Esophagus (tissue), 2 donors: Measurements from ENCODE around the gene LAPTM5. TPM values are rescaled to one million over a fixed set of nuclear protein-coding genes. Genes with fewer than 3 reads are reported as not detected.

ENCODE experiments used
- H3K27ac ChIP-seq, 2 donors: one replicate each; pipeline ENCODE4 v1.5.1; 2013; ENCODE audit warnings: low read depth in 2 of 2, mild to moderate bottlenecking in 2 of 2, inconsistent platforms in 1 of 2, low read length in 1 of 2, moderate library complexity in 1 of 2
- H3K27me3 ChIP-seq, 2 donors: one replicate each; pipeline ENCODE4 v1.6.1; 2013; ENCODE audit warnings: low read length in 2 of 2, control low read depth in 1 of 2, mild to moderate bottlenecking in 1 of 2; ENCODE audit not compliant: insufficient read depth in 2 of 2, control insufficient read depth in 1 of 2
- H3K36me3 ChIP-seq, 2 donors: one replicate each; pipeline ENCODE4 v1.6.1; 2013; ENCODE audit warnings: low read length in 1 of 2; ENCODE audit not compliant: control insufficient read depth in 2 of 2, insufficient read depth in 2 of 2
- H3K4me1 ChIP-seq, 2 donors: one replicate each; pipeline ENCODE4 v1.6.1; 2013; ENCODE audit warnings: low read length in 1 of 2; ENCODE audit not compliant: control insufficient read depth in 2 of 2, insufficient read depth in 2 of 2
- H3K4me3 ChIP-seq, 2 donors: one replicate each; pipeline ENCODE4 v1.5.1; 2013; ENCODE audit warnings: low read length in 2 of 2, mild to moderate bottlenecking in 2 of 2, low read depth in 1 of 2, moderate library complexity in 1 of 2
- H3K9me3 ChIP-seq, 2 donors: one replicate each; pipeline ENCODE4 v1.6.1; 2013; ENCODE audit warnings: mild to moderate bottlenecking in 2 of 2, low read depth in 1 of 2, low read length in 1 of 2, moderate library complexity in 1 of 2; ENCODE audit not compliant: control insufficient read depth in 2 of 2, insufficient read depth in 1 of 2
- WGBS, 2 donors: extraction: QIAGEN DNeasy Blood & Tissue Kit; methylation state at CpG; one replicate each; pipeline ENCODE4 v1.1.7; 2013; 5-methylcytosine and 5-hydroxymethylcytosine counted together
- polyA plus RNA-seq, 2 donors: library from polyadenylated mRNA; stranded (reverse); fragments of 200-250 nt; gene quantifications; one replicate each; pipeline ENCODE4 v1.2.3, GENCODE V29; 2013
- donor health status: healthy with polysubstance abuse.
- donor health status: Bipolar disorder and iron deficiency.

LAPTM5 gene
- polyA plus RNA-seq, 2 donors: 10.0 to 15.5 TPM

DNA sequence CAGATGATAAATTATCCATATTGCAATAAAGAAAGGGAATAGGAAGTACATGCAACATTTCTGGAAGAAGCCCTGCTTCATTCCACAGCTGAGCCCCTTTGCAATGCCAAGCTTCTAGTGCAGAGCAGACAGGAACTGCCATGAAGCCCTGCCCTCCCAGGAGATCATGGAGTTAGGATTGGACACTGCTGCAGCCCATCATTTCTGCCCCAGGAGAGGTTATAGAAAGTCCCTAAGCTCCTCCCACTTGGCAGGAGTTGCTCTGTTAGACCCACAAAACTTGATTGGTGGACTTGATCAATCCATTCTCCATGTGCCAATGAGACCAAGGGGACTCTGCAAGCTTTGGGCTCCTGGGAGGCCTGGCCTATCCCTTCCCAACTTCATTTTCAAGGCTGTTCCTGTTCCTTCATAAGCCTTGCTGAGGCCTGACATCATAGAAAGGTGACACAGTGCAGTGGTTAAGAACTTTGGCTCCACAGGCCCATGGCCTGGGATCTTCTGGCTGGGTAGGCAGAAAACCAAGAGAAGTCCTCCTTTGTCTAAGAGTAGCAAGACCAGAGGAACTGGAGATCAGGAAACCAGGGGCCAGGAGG is 1.3 kb upstream of the LAPTM5 start:
- Histone ChIP-seq H3K36me3 (no peaks in the 10 kb centered on the region), H3K27me3 (no peaks in the 10 kb centered on the region), H3K27ac (no peak overlapping the region), H3K9me3 (no peaks in the 10 kb centered on the region), H3K4me3 (no peak overlapping the region), H3K4me1 (no peaks in the 10 kb centered on the region)

DNA sequence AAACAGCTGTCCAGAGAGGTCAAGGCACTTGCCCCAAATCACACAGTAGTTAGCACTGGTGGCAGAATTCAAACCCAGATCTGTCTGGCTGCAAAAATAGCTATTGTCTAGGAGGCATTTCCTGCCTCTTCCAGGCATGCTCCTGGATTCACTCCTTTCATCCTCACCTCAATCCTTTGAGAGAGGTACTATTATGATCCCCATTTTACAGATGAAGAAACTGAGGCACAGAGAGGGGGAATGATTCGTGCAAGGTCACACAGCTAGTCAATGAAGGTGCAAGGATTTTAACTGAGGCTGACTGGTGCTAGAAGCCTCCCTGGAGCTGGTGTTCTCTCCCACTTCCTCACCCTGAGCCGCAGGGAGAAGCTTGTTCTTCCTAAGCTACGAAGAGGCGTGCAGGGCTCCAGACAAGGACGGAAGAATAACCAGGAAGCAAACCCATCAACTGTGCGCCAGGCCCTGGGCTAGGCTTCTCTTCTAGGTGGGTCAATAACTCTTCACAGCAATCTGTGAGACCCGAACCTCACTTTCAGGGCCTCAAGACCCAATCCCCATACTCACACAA is 631 bp upstream of the LAPTM5 start:
- no peaks in the 10 kb centered on the region for H3K36me3 ChIP-seq
- H3K4me1 ChIP-seq: no peaks in the 10 kb centered on the region
- WGBS, 2 donors: 82 to 88% methylated on average over 7 of the region's 7 CpGs
- H3K27ac ChIP-seq: peak overlapping the region in 1 of 2 donors; percentile 11
- H3K9me3 ChIP-seq: no peaks in the 10 kb centered on the region
- no peak overlapping the region for H3K4me3 ChIP-seq
- no peaks in the 10 kb centered on the region for H3K27me3 ChIP-seq

DNA sequence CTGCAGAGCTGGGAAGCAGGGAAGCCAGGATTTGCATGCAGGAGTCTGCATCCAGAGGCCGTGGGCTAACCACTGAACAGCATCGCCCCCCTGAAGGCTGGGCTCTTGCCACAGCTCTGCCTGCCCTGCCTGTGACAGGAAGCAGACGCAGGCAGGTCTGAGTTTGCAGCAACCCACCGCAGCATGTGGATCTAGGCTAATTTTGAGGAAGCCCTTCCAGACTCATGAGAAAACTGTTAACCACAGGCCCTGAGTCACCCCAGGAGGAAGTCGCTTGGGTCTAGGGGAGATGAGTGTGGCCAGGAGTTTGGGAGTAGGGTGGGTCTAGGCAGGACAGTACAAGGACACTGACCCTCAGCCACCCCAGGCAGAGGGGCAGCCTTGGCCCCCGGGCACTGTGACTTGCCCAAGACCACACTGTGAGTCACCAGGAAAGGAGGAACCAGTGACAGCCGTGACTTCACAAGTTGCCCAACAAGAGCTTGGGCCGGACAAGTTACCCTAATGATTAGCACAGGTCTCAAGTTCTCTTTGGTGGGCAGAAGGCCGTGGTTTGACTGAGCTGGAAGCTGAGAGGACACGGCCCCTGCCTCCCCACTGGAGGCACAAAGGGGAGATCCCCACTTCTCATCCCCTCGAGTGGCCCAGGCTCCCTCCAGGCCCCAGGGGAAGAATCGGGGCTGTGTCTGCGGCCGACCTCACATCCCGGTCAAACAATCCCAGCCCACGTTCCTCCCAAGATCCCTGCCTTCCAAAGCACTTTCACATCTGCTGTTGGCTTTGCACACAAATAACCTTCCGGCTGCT is 826 bp downstream of the LAPTM5 start:
- H3K9me3 ChIP-seq: no peaks in the 10 kb centered on the region
- H3K36me3 ChIP-seq: no peaks in the 10 kb centered on the region
- peak overlapping the region; percentile 25 to 30 for H3K4me3 ChIP-seq
- 51 to 66% methylated on average over 17 of the region's 17 CpGs for WGBS, 2 donors
- H3K27me3 ChIP-seq: no peaks in the 10 kb centered on the region
- H3K4me1 ChIP-seq: peaks cover 0 to 3% of the 10 kb centered on the region in 2 donors
- peak overlapping the region; percentile 50 to 54 for H3K27ac ChIP-seq

DNA sequence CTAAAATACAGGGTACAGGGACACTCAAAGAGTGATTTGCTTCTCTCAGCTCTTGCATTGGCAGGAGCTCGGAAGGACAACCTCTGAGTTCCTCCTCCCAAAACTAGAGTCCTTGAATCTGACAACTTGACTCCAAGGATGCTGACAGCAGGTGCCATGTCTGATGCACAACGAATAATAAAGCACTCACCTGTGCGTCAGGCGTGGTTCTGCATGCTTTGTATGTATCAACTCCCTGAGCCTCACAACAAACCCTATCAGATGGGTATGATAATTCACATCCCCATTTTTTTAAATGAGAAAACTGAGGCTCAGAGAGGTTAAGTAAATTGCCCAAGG is 1.4 kb downstream of the LAPTM5 start:
- H3K36me3 ChIP-seq: no peaks in the 10 kb centered on the region
- H3K9me3 ChIP-seq: no peaks in the 10 kb centered on the region
- no peaks in the 10 kb centered on the region for H3K27me3 ChIP-seq
- peak overlapping the region in 1 of 2 donors; percentile 18 for H3K4me3 ChIP-seq
- no peak overlapping the region for H3K27ac ChIP-seq
- 76 to 78% methylated on average over 4 of the region's 4 CpGs for WGBS, 2 donors
- peaks cover 0 to 3% of the 10 kb centered on the region in 2 donors for H3K4me1 ChIP-seq

DNA sequence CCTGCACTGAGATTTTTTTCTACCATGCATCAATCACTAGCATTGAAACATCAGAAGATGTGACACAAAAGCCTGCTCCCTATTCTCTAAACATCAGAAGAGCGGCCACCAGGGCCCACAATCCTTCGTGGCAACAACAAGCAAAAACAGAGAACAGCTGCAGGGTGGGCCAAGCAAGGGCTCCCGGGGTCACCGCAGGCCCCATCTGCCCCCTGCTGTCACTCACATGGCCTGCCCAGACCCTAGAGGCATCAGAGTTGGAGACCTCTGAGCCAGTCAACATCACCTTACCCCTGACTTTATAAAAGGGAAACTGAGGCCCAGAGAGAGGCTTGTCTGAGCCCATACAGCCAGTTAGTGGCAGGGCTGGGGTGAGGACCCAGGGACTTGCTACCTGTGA is 1.8 kb downstream of the LAPTM5 start:
- no peaks in the 10 kb centered on the region for H3K27me3 ChIP-seq
- H3K36me3 ChIP-seq: no peaks in the 10 kb centered on the region
- peak overlapping the region in 1 of 2 donors; percentile 18 for H3K4me3 ChIP-seq
- peaks cover 0 to 5% of the 10 kb centered on the region in 2 donors for H3K4me1 ChIP-seq
- 66 to 74% methylated on average over 4 of the region's 4 CpGs for WGBS, 2 donors
- no peaks in the 10 kb centered on the region for H3K9me3 ChIP-seq
- no peak overlapping the region for H3K27ac ChIP-seq

DNA sequence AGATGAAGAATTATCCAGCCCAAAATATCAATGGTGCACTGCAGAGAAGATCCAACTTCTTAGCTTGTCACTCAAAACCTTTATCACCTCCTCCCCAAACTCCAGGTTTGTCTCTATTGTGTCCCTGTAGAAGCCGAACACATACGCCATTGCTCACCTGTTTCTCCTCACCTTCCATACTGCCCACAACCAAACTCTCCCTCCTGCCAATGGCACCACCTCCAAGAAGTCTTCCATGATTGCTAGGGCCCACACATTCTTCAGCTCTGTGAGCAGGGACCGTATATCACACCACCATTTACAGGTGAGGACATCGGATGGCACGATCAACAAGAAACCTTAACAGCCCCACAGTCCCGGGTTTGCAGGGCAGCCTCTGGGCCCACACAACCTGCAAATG is 2.2 kb downstream of the LAPTM5 start:
- peak overlapping the region in 1 of 2 donors; percentile 21 for H3K27ac ChIP-seq
- H3K36me3 ChIP-seq: no peaks in the 10 kb centered on the region
- 86 to 89% methylated on average over 6 of the region's 6 CpGs for WGBS, 2 donors
- H3K27me3 ChIP-seq: no peaks in the 10 kb centered on the region
- H3K4me3 ChIP-seq: no peak overlapping the region
- H3K9me3 ChIP-seq: no peaks in the 10 kb centered on the region
- H3K4me1 ChIP-seq: peaks cover 0 to 8% of the 10 kb centered on the region in 2 donors

DNA sequence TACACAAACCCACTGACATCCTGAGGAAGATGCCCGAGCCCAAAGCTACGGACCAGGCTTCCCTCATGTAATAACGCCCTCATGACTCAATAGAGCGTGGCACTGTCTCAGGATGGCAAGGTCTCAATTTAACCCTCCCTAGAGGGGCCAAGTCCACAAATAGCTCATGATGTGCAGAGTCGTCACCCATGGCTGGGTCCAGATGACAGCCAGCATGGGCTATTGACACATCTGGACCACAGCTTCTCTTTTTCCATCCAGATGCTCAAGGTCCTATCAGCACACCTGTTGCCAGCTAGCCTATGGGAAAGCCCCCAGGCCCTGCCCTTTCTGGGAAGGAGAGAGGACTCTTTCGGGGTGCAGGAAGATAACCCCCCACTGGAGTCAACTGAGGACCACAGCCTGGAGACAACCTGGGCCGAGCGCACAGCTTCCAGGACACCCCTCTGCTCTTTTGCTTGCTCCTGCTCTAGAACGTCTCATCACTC is 2.8 kb downstream of the LAPTM5 start:
- H3K4me3 ChIP-seq: no peak overlapping the region
- H3K36me3 ChIP-seq: no peaks in the 10 kb centered on the region
- H3K27ac ChIP-seq: peak overlapping the region in 1 of 2 donors; percentile 21
- H3K27me3 ChIP-seq: no peaks in the 10 kb centered on the region
- peaks cover 0 to 8% of the 10 kb centered on the region in 2 donors for H3K4me1 ChIP-seq
- 81 to 83% methylated on average over 9 of the region's 9 CpGs for WGBS, 2 donors
- H3K9me3 ChIP-seq: no peaks in the 10 kb centered on the region

DNA sequence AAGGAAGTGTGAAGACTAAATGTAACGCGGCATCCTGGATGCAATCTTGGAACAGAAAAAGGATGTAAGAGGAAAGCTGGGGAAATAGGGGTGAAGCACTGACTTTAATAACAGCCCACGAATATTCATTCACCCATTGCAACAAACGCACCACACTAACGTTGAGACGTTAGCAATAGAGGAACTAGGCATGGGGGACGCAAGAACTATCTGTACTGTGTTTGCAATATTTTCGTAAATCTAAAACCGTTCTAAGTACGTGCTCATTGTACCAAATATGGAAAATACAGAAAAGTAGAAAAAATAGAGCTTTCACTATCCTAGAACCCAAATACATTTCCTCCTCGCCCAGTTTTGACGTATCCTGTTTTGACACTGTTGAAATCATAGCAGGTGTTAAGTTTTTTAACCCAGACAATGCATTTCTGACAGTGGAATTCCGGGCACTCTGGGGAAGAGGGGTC is 3.9 kb downstream of the LAPTM5 start:
- WGBS, 2 donors: 61 to 68% methylated on average over 13 of the region's 13 CpGs
- H3K27me3 ChIP-seq: no peaks in the 10 kb centered on the region
- no peaks in the 10 kb centered on the region for H3K9me3 ChIP-seq
- H3K4me3 ChIP-seq: no peak overlapping the region
- no peaks in the 10 kb centered on the region for H3K36me3 ChIP-seq
- H3K27ac ChIP-seq: no peak overlapping the region
- peaks cover 0 to 10% of the 10 kb centered on the region in 2 donors for H3K4me1 ChIP-seq

DNA sequence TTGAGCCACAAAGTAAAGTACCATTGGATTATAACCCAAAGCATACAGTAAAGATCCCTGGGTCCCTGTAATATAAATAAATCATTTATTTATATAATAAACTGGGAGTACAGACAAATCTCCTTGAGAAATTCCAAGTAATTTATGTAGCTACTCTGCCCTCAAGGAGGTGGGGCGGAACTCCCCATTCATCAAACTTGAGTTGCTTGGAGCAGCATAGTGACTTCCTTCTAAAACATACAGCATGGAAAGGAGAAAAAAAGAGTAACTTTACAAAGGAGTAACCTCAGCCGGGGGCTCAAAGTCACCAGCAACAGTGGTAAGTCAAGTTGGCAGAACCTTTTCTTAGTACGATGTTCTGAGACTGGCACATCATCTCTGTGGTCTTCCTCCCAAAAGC is 4.5 kb downstream of the LAPTM5 start:
- WGBS, 2 donors: 59 to 67% methylated on average over 3 of the region's 3 CpGs

More for the DNA sequence above, 4.5 kb downstream of the LAPTM5 start:
- Histone ChIP-seq H3K4me1 (peaks cover 0 to 16% of the 10 kb centered on the region in 2 donors), H3K27ac (no peak overlapping the region), H3K27me3 (no peaks in the 10 kb centered on the region), H3K9me3 (no peaks in the 10 kb centered on the region), H3K4me3 (no peak overlapping the region), H3K36me3 (no peaks in the 10 kb centered on the region)
